ENCODE data around the gene FOXF1. TPM values are rescaled to one million over a fixed set of nuclear protein-coding genes. Genes with fewer than 3 reads are reported as not detected.

The FOXF1 gene
- total and polyA plus RNA-seq, 2 of the 13 experiments (the other 11 are each of a cell fraction or from before 2014, with no cell fraction given): not detected

DNA sequence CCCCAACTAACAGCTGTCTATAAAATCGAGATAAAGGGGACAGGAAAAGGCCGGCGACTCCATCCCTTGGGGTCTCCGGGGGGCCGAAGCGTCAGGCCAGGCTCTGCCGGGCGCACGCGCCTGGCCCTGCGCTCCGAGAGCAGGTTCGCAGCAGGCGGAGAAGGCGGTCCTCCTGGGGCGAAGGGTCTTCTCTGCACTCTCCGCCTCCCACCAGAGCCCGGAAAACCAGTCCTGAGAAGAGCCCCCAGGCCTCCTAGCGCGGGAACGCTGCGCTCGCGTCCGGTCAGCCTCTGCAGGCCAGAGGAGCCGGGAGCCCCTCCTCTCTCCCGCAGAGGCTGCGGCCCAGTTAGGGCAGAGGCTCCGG, 5.1 kb downstream of the FOXF1 start:
- H2AFZ ChIP-seq (ENCODE audit: low read length): no peak overlapping the region
- H4K20me1 ChIP-seq (ENCODE audit: insufficient read depth, low read length): no peaks in the 10 kb centered on the region; the same call in 1 of the 2 replicates
- no peaks in the 10 kb centered on the region for H3K79me2 ChIP-seq (ENCODE audit: insufficient read depth, low read length)
- TF ChIP-seq ZNF629 (CRISPR knock-in tag; conservative IDR thresholded peaks at IDR 0.05) (no peak), ZNF678 (CRISPR knock-in tag; IDR thresholded peaks at IDR 0.05) (no peak), ZNF710 (CRISPR knock-in tag; IDR thresholded peaks at IDR 0.05; ENCODE audit: borderline replicate concordance) (no peak), ZNF615 (CRISPR knock-in tag; IDR thresholded peaks at IDR 0.05; ENCODE audit: borderline replicate concordance) (no peak), EP300 (IDR thresholded peaks at IDR 0.05; ENCODE audit: low read depth in 2 of 2, low read length in 2 of 2) (no peak), EP300 (CRISPR knock-in tag; IDR thresholded peaks at IDR 0.05; ENCODE audit: borderline replicate concordance) (no peak), TRIM24 (CRISPR knock-in tag; IDR thresholded peaks at IDR 0.05) (no peak), PAF1 (CRISPR knock-in tag; IDR thresholded peaks at IDR 0.05) (no peak), ZNF20 (CRISPR knock-in tag; IDR thresholded peaks at IDR 0.05) (no peak), ZNF317 (CRISPR knock-in tag; IDR thresholded peaks at IDR 0.05) (no peak), SALL1 (CRISPR knock-in tag; IDR thresholded peaks at IDR 0.05) (no peak), DMAP1 (CRISPR knock-in tag; IDR thresholded peaks at IDR 0.05) (no peak), PCBP2 (optimal IDR thresholded peaks at IDR 0.05; ENCODE audit: low read depth, low read length, poor library complexity, severe bottlenecking) (no peak), CENPT (CRISPR knock-in tag; IDR thresholded peaks at IDR 0.05; ENCODE audit: low read depth) (no peak), RXRA (CRISPR knock-in tag; IDR thresholded peaks at IDR 0.05) (no peak)
- TF ChIP-seq, protein P1, sequence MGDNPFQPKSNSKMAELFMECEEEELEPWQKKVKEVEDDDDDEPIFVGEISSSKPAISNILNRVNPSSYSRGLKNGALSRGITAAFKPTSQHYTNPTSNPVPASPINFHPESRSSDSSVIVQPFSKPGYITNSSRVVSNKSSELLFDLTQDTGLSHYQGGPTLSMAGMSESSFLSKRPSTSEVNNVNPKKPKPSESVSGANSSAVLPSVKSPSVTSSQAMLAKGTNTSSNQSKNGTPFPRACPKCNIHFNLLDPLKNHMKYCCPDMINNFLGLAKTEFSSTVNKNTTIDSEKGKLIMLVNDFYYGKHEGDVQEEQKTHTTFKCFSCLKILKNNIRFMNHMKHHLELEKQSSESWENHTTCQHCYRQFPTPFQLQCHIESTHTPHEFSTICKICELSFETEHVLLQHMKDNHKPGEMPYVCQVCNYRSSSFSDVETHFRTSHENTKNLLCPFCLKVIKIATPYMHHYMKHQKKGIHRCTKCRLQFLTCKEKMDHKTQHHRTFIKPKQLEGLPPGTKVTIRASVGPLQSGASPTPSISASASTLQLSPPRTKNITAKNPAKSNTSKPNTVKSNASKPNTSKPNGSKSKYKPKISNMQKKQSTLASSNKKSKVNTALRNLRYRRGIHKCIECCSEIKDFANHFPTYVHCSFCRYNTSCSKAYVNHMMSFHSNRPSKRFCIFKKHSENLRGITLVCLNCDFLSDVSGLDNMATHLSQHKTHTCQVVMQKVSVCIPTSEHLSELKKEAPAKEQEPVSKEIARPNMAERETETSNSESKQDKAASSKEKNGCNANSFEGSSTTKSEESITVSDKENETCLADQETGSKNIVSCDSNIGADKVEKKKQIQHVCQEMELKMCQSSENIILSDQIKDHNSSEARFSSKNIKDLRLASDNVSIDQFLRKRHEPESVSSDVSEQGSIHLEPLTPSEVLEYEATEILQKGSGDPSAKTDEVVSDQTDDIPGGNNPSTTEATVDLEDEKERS (CRISPR knock-in tag; IDR thresholded peaks at IDR 0.05): no peak
- ATAC-seq (no peak), FAIRE-seq (no peak), DNase-seq (ENCODE audit: low spot score) (no peak)
- intact Hi-C loops (cut with micrococcal nuclease; ENCODE audit: unreplicated experiment): no loop called here
- no peak overlapping the region for H3K4me3 ChIP-seq (replicated peaks in 1 of 3; ENCODE audit: insufficient read depth in 1 of 3, low read depth in 2 of 3, low read length in 3 of 3)
- no peaks in the 10 kb centered on the region for H3K9me3 ChIP-seq (ENCODE audit: low read length)
- no peak overlapping the region for H3K4me2 ChIP-seq (ENCODE audit: low read depth, low read length)
- H3K27ac ChIP-seq (ENCODE audit: extremely low read length, insufficient read depth, low read length): no peak overlapping the region
- H3K4me1 ChIP-seq (ENCODE audit: insufficient read depth, low read length): peaks cover 9% of the 10 kb centered on the region
- peaks cover 18 to 88% of the 10 kb centered on the region in 2 experiments for H3K27me3 ChIP-seq (ENCODE audit: control insufficient read depth in 1 of 2, insufficient read depth in 2 of 2, low read length in 2 of 2)
- no peak overlapping the region for H3K9ac ChIP-seq (ENCODE audit: insufficient read depth, low read depth, low read length)
- WGBS (ENCODE audit: low lambda C conversion rate): 53% methylated on average over 24 of the region's 29 CpGs
- H3K36me3 ChIP-seq (replicated peaks in 1 of 2; ENCODE audit: control insufficient read depth in 1 of 2, insufficient read depth in 2 of 2, low read length in 2 of 2): no peaks in the 10 kb centered on the region
- POLR2A ChIA-PET: no interaction called here
- no TSS peak for BruUV-seq (replicated peaks)
- in situ Hi-C loops (cut with HindIII; ENCODE audit: extremely low pct_ligation_motif_present, low pct_unique_long_range_greater_than_20kb): loop anchor here (5.0 to 25.0 kb wide), 4 partner anchors 173 to 703 kb away; no protein-coding TSS in a partner anchor
- CTCF ChIA-PET (ENCODE audit: low intra/inter-chr PET ratio, low total read pairs): no interaction called here

All from HepG2 (cell line).